DOHH2 (cell line): ENCODE measurements around the gene OLFML3.

Experiments
- EZH2phosphoT487 ChIP-seq: fragments of 200-600 bp; sonication (generic); IDR thresholded peaks from 2 replicates; pipeline ENCODE4 v1.6.1; 2017; ENCODE audit warnings: borderline replicate concordance, mild to moderate bottlenecking, antibody characterized with exemption, low read length, moderate library complexity, mixed read lengths
- TF ChIP-seq, protein P1 (sequence below): fragments of 200-600 bp; sonication (generic); IDR thresholded peaks from one replicate; pipeline ENCODE4 v1.5.1; 2014; ENCODE audit warnings: antibody characterized with exemption, mild to moderate bottlenecking, low read depth, low read length; ENCODE audit not compliant: poor library complexity, severe bottlenecking

- TF ChIP-seq, protein P1, sequence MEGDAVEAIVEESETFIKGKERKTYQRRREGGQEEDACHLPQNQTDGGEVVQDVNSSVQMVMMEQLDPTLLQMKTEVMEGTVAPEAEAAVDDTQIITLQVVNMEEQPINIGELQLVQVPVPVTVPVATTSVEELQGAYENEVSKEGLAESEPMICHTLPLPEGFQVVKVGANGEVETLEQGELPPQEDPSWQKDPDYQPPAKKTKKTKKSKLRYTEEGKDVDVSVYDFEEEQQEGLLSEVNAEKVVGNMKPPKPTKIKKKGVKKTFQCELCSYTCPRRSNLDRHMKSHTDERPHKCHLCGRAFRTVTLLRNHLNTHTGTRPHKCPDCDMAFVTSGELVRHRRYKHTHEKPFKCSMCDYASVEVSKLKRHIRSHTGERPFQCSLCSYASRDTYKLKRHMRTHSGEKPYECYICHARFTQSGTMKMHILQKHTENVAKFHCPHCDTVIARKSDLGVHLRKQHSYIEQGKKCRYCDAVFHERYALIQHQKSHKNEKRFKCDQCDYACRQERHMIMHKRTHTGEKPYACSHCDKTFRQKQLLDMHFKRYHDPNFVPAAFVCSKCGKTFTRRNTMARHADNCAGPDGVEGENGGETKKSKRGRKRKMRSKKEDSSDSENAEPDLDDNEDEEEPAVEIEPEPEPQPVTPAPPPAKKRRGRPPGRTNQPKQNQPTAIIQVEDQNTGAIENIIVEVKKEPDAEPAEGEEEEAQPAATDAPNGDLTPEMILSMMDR = no peak
- TF ChIP-seq EZH2phosphoT487 = no peak
These were observed 36.7 kb upstream of the OLFML3 start for GRCh38 chr1:113942527-113942926.
